Measurements from ENCODE around the gene MKNK2.

Gene MKNK2

DNA sequence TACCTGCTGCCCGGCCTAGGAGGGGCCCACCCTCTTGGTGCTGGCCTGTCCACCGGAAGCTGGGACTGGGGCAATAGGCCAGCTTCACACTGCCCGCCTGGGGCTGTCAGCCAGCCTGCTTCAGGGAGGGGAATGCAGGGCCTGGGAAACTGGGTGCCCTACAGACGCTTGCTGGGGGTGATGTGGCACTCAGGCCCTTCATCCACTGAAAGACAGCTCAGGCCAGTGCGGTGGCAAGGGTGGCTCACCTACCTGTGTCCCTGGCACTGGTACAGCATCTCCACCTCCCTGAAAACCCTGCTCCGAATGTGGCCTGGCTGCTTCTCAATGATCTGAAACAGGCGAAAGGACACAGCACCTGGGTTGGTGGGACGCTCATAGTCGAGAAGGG, 7.8 kb downstream of the MKNK2 start:
- DNase-seq (ENCODE audit: extremely low read depth, low read depth) = no peak
- TF ChIP-seq, protein P1, sequence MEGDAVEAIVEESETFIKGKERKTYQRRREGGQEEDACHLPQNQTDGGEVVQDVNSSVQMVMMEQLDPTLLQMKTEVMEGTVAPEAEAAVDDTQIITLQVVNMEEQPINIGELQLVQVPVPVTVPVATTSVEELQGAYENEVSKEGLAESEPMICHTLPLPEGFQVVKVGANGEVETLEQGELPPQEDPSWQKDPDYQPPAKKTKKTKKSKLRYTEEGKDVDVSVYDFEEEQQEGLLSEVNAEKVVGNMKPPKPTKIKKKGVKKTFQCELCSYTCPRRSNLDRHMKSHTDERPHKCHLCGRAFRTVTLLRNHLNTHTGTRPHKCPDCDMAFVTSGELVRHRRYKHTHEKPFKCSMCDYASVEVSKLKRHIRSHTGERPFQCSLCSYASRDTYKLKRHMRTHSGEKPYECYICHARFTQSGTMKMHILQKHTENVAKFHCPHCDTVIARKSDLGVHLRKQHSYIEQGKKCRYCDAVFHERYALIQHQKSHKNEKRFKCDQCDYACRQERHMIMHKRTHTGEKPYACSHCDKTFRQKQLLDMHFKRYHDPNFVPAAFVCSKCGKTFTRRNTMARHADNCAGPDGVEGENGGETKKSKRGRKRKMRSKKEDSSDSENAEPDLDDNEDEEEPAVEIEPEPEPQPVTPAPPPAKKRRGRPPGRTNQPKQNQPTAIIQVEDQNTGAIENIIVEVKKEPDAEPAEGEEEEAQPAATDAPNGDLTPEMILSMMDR (IDR thresholded peaks at IDR 0.05; ENCODE audit: low read depth, low read length) = no peak

DNA sequence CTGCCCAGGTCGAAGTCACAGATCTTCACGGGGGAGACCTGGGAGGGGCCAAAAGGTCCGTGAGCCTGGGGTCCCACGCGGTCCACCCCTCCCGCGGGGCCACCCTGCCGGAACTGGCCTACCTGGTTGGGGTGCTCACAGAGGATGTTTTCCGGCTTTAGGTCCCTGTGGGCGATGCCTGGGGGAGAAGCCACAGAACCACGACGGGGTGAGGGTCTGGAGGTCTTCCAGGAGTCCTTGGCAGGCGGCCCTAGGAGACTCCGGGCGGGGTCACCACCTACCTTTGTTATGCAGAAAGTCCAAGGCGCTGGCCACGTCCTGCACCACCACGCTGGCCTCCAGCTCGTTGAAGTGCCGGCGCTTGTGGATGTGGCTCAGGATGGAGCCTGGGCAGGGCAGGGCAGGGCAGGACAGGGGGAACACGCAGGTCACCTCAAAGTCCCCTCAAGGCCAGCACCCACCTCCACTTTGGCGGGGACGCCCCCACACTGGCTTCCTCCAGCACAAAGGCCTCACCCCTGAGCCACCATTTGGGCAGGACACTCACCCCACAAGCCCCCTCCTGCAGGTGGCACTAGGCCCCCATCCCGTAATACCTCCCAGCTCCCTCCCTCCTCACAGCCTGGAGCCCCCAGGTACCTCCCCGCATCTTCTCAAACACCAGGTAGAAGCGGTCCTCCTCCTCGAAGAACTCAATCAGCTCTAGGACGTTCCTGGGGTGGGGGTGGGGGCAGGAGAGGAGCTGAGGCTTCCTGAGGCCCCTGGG, 8.4 kb downstream of the MKNK2 start:
- TF ChIP-seq, protein P1 (IDR thresholded peaks at IDR 0.05; ENCODE audit: low read depth, low read length) = no peak
- DNase-seq (ENCODE audit: extremely low read depth, low read depth) = no peak

DNA sequence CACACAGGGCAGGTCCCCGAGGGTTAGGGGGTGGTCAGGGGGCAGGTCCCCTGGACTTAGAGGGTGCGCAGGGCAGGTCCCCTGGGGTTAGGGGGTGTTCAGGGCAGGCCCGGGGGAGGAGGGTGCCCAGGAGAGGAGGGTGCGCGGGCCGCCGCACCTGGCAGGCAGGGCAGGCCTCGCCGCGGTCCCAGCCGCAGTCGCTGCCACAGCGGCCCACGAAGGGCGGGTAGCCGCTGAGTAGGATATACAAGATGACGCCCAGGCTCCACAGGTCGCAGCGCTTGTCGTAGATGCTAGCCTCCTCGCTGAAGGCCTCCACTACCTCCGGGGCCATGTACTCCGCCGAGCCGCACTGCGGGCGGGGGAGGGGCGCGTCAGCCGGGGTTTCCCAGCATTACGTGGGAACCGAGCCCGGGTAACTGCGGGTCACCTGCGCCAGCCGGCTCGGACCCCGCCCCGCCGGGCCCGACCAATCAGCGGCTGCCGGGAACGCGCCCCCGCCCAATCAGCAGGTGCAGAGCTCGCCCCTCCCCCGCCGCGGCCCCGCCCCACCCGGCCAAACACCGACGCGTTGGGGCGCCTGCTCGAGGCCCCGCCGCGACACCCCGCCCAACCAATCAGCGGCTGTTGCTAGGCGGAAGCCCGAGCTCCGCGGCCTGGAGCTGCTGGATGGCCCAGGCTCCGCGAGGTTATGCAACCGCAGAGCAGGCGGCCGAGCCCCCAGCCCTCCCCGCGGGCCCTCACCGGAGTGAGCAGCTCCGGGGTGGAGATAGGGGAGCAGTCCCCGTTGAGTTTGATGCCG, 9.2 kb downstream of the MKNK2 start:
- peak; percentile 57 for DNase-seq (ENCODE audit: extremely low read depth, low read depth)

GRCh38 chr19:2041433-2041682, 9.7 kb downstream of the MKNK2 start:
- DNase-seq (ENCODE audit: extremely low read depth, low read depth) = no peak
- TF ChIP-seq, protein P1 (IDR thresholded peaks at IDR 0.05; ENCODE audit: low read depth, low read length) = no peak

More for the DNA sequence above, 9.2 kb downstream of the MKNK2 start:
- TF ChIP-seq, protein P1 (IDR thresholded peaks at IDR 0.05; ENCODE audit: low read depth, low read length) = no peak

GRCh38 chr19:2040647-2041432, 10.2 kb downstream of the MKNK2 start:
- TF ChIP-seq, protein P1 (IDR thresholded peaks at IDR 0.05; ENCODE audit: low read depth, low read length) = no peak
- DNase-seq (ENCODE audit: extremely low read depth, low read depth) = no peak

DNA sequence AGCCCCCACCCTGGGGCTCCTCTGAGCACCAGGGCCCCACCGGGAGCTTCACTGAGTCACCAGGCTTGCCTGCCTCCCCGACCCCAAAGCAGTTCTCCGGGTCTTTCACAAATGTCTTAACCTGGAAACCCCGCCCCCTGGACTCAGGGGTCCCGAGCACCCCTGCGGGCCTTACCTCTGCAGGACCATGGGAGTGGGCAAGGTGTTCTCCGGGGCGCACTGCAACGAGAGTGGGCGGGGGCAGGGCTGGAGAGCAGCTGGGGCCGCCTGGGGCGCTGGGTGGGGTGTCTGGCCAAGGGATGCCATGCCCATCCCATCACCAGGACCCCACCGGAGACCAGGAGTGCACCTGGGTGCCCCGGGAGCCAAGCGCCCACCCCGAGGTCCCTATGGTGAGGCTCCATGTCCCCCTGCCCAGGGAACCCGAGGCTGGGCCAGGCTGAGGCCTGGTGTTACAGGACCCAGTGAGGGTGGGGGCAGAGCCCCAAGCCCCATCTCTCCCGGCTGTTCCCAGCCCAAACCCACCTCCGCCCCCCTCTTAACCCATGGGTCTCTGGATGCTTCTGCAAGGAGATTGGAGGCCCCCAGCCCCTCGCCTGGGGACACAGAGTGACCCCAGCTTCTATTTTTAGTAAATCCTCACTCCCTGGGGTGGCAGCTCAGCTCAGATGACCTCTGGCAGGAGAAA, 10.9 kb downstream of the MKNK2 start:
- TF ChIP-seq, protein P1 (IDR thresholded peaks at IDR 0.05; ENCODE audit: low read depth, low read length) = no peak
- no peak for DNase-seq (ENCODE audit: extremely low read depth, low read depth)
